ENCODE measurements around the gene RRM2.

DNA sequence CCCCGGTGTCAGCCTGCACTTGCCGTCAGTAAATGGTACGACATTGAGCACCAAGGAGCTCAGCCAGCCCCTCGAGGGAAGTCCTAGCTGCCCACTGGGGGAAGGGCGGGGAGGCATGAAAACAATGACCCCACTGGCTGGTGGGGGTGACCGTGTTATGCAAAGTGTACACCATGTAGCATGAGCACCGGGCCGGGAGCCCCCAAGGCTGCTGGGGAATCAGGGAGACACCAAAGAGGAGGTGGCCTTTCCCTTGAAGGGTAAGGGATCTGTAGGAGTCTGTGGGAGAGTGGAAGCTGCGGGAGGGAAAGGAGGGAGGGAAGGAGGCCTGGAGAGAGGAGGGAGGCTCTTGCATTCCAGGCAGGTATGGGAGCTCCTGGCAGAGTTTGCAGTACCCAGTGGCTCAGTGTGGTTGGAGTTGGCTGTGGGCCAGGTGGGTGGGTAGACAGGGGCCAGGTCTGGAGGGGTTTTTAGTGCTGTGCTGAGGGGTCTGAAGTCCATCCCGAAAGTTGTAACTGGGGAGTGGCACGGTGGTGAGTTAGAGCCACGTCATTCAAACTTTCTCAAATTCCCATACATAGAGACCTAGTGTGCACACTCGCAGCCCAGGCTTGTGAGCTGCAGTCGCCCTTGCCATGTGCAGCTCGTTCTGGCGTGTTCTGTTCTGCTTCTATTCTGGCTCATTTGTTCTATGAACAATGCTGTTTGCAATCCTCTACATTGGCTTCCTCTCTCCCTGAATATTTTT is 22.4 kb downstream of the RRM2 start:
- TF ChIP-seq POLR2A (IDR thresholded peaks at IDR 0.05) (no peak), EP300 (IDR thresholded peaks at IDR 0.05) (no peak)
- TF ChIP-seq, protein P1, sequence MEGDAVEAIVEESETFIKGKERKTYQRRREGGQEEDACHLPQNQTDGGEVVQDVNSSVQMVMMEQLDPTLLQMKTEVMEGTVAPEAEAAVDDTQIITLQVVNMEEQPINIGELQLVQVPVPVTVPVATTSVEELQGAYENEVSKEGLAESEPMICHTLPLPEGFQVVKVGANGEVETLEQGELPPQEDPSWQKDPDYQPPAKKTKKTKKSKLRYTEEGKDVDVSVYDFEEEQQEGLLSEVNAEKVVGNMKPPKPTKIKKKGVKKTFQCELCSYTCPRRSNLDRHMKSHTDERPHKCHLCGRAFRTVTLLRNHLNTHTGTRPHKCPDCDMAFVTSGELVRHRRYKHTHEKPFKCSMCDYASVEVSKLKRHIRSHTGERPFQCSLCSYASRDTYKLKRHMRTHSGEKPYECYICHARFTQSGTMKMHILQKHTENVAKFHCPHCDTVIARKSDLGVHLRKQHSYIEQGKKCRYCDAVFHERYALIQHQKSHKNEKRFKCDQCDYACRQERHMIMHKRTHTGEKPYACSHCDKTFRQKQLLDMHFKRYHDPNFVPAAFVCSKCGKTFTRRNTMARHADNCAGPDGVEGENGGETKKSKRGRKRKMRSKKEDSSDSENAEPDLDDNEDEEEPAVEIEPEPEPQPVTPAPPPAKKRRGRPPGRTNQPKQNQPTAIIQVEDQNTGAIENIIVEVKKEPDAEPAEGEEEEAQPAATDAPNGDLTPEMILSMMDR (IDR thresholded peaks at IDR 0.05), result no peak

Data from ovary (tissue), 3 donors.